HepG2 (cell line): Measurements from ENCODE around the gene SEL1L2.

Source experiments
- TARDBP ChIP-seq: sonication (generic); formaldehyde crosslinking; IDR thresholded peaks from 2 replicates; pipeline ENCODE4 v1.8.0; 2022; ENCODE audit warnings: mild to moderate bottlenecking, missing genetic modification reagents
- ZNF660 ChIP-seq: sonication (generic); formaldehyde crosslinking; IDR thresholded peaks from 2 replicates; pipeline ENCODE4 v1.5.1; 2020; ENCODE audit warnings: mild to moderate bottlenecking, low read depth, missing genetic modification reagents, borderline replicate concordance

- TF ChIP-seq ZNF660 (CRISPR knock-in tag) (no peak), TARDBP (CRISPR knock-in tag) (no peak)
These were observed 46.2 kb upstream of the SEL1L2 start for GRCh38 chr20:14036567-14036966.
